Effector memory CD8-positive, alpha-beta T cell (primary cell): ENCODE results near the gene PC.

Experiments
- ATAC-seq: fragments of 150-1000 bp; cut with Tn5 transposase; replicated peaks from 2 replicates; pipeline ENCODE4 v1.10.0; 2021; ENCODE audit warnings: mild to moderate bottlenecking, moderate library complexity
- DNase-seq, 3 experiments: peaks; one replicate each; pipeline ENCODE4 v3.0.0; 2021
- H3K27ac Mint-ChIP-seq, 2 donors: one replicate each; pipeline ENCODE4 v1.8.0; 2022; ENCODE audit warnings: mild to moderate bottlenecking in 2 of 2, mixed read lengths in 2 of 2, moderate library complexity in 2 of 2
- H3K27me3 Mint-ChIP-seq, 2 donors: one replicate each; pipeline ENCODE4 v1.8.0; 2022; ENCODE audit warnings: mixed read lengths in 2 of 2
- H3K36me3 Mint-ChIP-seq: one replicate; pipeline ENCODE4 v1.8.0; 2022; ENCODE audit warnings: mild to moderate bottlenecking, moderate library complexity, mixed read lengths; ENCODE audit not compliant: insufficient read depth
- H3K4me1 Mint-ChIP-seq, 2 donors: one replicate each; pipeline ENCODE4 v1.8.0; 2022; ENCODE audit warnings: low read depth in 2 of 2, mixed read lengths in 2 of 2
- H3K4me3 Mint-ChIP-seq, 2 donors: one replicate each; pipeline ENCODE4 v1.8.0; 2022; ENCODE audit warnings: mild to moderate bottlenecking in 2 of 2, mixed read lengths in 2 of 2, moderate library complexity in 2 of 2
- H3K9me3 Mint-ChIP-seq, 2 donors: one replicate each; pipeline ENCODE4 v1.8.0; 2022; ENCODE audit warnings: mixed read lengths in 2 of 2

PC gene

DNA sequence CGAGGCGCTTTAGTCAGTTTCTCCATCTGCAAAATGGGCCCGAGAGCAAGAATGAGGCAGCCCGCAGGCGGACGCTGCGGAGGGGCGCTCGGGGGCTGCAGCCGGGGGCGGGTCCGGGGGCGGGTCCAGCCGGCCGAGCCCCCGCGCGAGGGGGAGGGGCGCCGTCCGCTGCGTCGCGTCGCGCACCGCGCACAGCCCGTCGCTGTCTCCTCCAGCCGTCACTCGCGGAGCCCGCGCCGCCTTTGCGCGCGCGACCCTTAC, 282 bp downstream of the PC start:
- ATAC-seq (peak; percentile 34), DNase-seq (no peak)
- peak overlapping the region; percentile 75 to 79 for H3K4me3 Mint-ChIP-seq
- H3K36me3 Mint-ChIP-seq: peaks cover 8% of the 10 kb centered on the region
- H3K9me3 Mint-ChIP-seq: no peaks in the 10 kb centered on the region
- H3K27ac Mint-ChIP-seq: peak overlapping the region; percentile 47 to 78
- H3K4me1 Mint-ChIP-seq: peaks cover 9 to 14% of the 10 kb centered on the region in 2 donors
- no peaks in the 10 kb centered on the region for H3K27me3 Mint-ChIP-seq

DNA sequence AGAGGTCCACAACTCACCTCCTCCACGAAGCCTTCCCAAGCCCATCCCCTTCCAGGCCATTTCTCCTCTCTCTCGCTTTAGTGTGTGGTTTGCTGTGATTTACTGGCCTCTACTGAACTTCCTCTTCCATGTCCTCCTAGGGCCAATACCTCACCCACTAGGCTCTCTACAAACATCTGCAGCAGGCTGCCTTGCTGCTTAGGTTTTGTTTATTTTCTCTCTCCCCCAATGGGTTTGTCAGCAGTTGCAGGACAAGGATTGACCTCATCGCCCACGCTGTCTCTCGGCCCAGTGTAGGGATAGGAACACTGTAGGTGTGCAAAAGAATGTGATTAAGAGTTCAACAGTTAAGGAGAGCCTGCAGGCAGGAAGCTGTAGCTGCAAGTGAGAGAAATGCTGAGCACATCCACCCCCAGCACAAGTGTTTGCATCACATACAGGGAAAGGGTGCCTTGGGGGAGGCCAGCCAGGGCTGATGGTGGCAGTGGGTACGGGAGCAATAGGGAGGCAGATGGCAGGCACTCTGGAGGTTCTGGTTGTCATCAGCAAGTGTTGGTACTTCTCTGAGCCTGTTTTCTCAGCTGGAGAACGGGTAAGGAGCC, 1.4 kb downstream of the PC start:
- Mint-ChIP-seq H3K27me3 (no peaks in the 10 kb centered on the region), H3K4me3 (peak overlapping the region; percentile 75 to 79)
- DNase-seq: no peak

GRCh38 chr11:66953081-66953833, 4.9 kb downstream of the PC start:
- Mint-ChIP-seq H3K4me3 (no peak overlapping the region), H3K27ac (no peak overlapping the region), H3K27me3 (no peaks in the 10 kb centered on the region), H3K36me3 (peaks cover 9% of the 10 kb centered on the region), H3K4me1 (peaks cover 0 to 5% of the 10 kb centered on the region in 2 donors), H3K9me3 (no peaks in the 10 kb centered on the region)
- ATAC-seq (no peak), DNase-seq (no peak)

More for the DNA sequence above, 1.4 kb downstream of the PC start:
- no peaks in the 10 kb centered on the region for H3K9me3 Mint-ChIP-seq
- H3K27ac Mint-ChIP-seq: no peak overlapping the region
- no peak for ATAC-seq
- H3K4me1 Mint-ChIP-seq: peaks cover 9 to 14% of the 10 kb centered on the region in 2 donors
- peaks cover 8% of the 10 kb centered on the region for H3K36me3 Mint-ChIP-seq

- DNase-seq: no peak
- Mint-ChIP-seq H3K27me3 (no peaks in the 10 kb centered on the region), H3K9me3 (no peaks in the 10 kb centered on the region), H3K27ac (no peak overlapping the region), H3K4me1 (no peaks in the 10 kb centered on the region), H3K4me3 (no peak overlapping the region), H3K36me3 (peaks cover 3% of the 10 kb centered on the region)
- ATAC-seq: no peak
Measured at GRCh38 chr11:66951927-66952337, 6.3 kb downstream of the PC start.

GRCh38 chr11:66951135-66951534, 7.0 kb downstream of the PC start:
- Mint-ChIP-seq H3K36me3 (peaks cover 3% of the 10 kb centered on the region), H3K4me3 (no peak overlapping the region), H3K27ac (no peak overlapping the region), H3K9me3 (no peaks in the 10 kb centered on the region), H3K4me1 (no peaks in the 10 kb centered on the region), H3K27me3 (no peaks in the 10 kb centered on the region)
- ATAC-seq (no peak), DNase-seq (no peak)

DNA sequence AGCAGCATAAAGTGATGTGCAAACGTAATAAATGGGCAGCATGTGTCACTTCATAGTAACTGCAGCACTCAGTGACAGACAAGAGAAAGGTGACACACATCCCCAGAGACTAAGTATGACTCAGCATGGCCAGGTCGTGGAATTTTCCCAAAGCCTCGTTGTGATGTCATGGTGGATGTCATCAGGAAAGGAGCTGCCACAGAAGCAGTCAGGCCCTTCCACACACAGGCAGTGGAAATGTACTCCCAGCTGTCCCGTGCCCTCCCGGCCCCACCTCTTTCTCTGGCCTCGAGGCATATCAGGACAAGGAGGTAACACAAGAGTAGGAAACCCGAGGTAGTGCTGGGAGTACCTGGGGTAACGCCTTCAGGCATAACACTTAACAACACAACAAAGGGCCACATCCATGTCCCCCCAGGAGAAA, 8.1 kb downstream of the PC start:
- DNase-seq (no peak), ATAC-seq (no peak)
- Mint-ChIP-seq H3K27me3 (no peaks in the 10 kb centered on the region), H3K4me1 (no peaks in the 10 kb centered on the region), H3K4me3 (no peak overlapping the region), H3K9me3 (no peaks in the 10 kb centered on the region), H3K36me3 (peaks cover 3% of the 10 kb centered on the region), H3K27ac (no peak overlapping the region)

DNA sequence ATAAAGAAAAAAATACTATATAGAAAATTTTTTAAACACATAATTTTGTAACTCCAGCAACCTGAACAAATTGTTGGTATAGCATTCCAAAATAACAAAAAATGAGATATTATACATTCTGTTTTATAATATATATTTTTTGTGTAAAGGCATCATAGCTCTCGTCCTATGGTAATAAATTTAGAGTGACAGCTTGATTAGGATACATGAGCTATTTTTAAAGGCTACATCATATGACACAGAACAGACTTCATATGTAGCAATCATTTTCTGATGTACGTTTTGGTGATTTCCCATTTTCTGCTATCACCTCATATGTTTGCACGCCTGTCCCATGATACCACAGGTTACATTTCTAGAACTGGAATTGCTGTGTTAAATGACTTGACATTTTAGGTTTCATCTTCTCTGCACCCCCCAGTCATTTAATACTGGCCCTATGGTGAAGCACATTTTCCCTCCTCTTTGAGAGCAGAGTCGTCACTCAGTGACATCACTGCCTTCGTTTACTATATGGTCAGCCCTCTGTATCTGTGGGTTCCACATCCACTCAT, 19.5 kb downstream of the PC start:
- no peak for ATAC-seq
- Mint-ChIP-seq H3K36me3 (no peaks in the 10 kb centered on the region), H3K4me1 (no peaks in the 10 kb centered on the region), H3K4me3 (no peak overlapping the region), H3K27me3 (peaks cover 13 to 16% of the 10 kb centered on the region in 2 donors), H3K27ac (no peak overlapping the region), H3K9me3 (no peaks in the 10 kb centered on the region)
- no peak for DNase-seq

DNA sequence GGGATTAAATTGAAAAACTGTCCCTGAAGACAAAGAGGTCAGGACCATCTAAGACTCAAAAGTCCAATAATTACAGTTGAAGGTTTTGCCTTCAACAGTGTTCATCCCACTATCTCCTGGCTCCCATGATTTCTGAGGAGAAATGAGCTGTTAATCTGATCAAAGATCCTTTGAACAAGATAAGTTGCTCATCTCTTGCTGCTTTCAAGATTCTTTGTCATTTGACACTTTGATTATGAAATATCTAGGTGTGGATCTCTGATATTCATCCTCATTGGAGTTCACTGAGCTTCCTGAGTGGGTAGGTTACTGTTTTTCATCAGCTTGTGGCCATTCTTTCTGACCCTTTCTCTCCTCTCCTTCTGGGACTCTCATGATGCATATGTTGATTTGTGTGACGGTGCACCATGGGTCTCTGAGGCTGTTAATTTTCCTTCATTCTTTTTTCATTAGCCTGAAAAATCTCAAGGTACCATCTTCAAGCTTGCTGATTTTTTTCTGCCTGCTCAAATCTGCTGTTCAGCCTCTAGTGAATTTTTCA, 20.9 kb downstream of the PC start:
- Mint-ChIP-seq H3K27ac (no peak overlapping the region), H3K36me3 (no peaks in the 10 kb centered on the region), H3K27me3 (peaks cover 24 to 25% of the 10 kb centered on the region in 2 donors), H3K9me3 (no peaks in the 10 kb centered on the region), H3K4me1 (no peaks in the 10 kb centered on the region), H3K4me3 (no peak overlapping the region)
- ATAC-seq (no peak), DNase-seq (no peak)

DNA sequence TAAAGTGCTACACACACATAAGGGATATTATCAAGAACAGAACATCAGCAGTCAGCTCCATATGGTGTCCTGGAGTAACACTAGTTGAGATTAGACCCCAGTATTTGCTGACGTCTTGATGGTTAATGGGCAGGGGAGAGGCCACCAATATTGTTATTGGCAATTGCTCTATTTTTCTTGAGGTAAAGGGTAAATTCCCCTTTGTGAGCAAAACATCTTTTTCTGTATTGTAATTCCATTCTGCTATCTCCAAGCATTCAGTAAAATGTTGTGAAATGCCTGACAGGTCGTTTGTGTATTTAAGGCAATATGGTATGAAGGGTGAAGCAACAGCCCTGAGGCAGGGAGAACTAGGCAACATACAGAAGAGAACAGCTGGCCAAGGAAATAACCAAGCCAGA, 21.9 kb downstream of the PC start:
- Mint-ChIP-seq H3K27me3 (peaks cover 24 to 25% of the 10 kb centered on the region in 2 donors), H3K4me3 (no peak overlapping the region), H3K9me3 (no peaks in the 10 kb centered on the region), H3K36me3 (peaks cover under 1% of the 10 kb centered on the region), H3K4me1 (no peaks in the 10 kb centered on the region), H3K27ac (no peak overlapping the region)
- DNase-seq: no peak
- ATAC-seq: no peak

GRCh38 chr11:66934950-66935779, 23.0 kb downstream of the PC start:
- no peak for ATAC-seq
- Mint-ChIP-seq H3K9me3 (no peaks in the 10 kb centered on the region), H3K4me3 (no peak overlapping the region), H3K27ac (no peak overlapping the region), H3K4me1 (no peaks in the 10 kb centered on the region), H3K36me3 (peaks cover 4% of the 10 kb centered on the region), H3K27me3 (peaks cover 24 to 25% of the 10 kb centered on the region in 2 donors)
- no peak for DNase-seq

- DNase-seq (no peak), ATAC-seq (no peak)
- Mint-ChIP-seq H3K4me3 (no peak overlapping the region), H3K27ac (peak overlapping the region in 1 of 2 donors; percentile 7), H3K4me1 (no peaks in the 10 kb centered on the region), H3K36me3 (peaks cover 4% of the 10 kb centered on the region), H3K9me3 (no peaks in the 10 kb centered on the region), H3K27me3 (peaks cover 24 to 25% of the 10 kb centered on the region in 2 donors)
Measured at GRCh38 chr11:66933531-66933930, 24.7 kb downstream of the PC start.

DNA sequence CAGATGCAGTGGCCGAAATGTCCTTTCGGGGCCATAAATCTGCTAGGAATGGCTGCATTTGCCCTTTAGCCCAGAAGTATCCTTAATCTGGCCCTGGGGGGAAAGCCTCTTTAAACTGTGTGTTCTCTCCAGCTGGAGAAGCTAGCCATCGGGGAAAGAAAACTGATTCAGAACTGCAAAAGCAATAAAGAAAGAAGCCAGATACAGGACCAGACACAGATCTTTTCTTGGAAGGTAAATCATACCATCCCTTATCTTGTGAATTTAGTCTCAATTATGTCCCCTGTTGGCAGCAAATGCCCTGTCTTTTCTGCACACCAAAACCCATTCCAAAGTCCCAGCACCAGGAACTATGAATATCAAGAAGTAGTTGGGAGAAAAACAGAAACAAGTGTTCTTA, 25.6 kb downstream of the PC start:
- no peak overlapping the region for H3K4me3 Mint-ChIP-seq
- peaks cover 4% of the 10 kb centered on the region for H3K36me3 Mint-ChIP-seq
- H3K27ac Mint-ChIP-seq: no peak overlapping the region
- DNase-seq (no peak), ATAC-seq (no peak)
- peaks cover 24 to 25% of the 10 kb centered on the region in 2 donors for H3K27me3 Mint-ChIP-seq
- no peaks in the 10 kb centered on the region for H3K9me3 Mint-ChIP-seq
- no peaks in the 10 kb centered on the region for H3K4me1 Mint-ChIP-seq

DNA sequence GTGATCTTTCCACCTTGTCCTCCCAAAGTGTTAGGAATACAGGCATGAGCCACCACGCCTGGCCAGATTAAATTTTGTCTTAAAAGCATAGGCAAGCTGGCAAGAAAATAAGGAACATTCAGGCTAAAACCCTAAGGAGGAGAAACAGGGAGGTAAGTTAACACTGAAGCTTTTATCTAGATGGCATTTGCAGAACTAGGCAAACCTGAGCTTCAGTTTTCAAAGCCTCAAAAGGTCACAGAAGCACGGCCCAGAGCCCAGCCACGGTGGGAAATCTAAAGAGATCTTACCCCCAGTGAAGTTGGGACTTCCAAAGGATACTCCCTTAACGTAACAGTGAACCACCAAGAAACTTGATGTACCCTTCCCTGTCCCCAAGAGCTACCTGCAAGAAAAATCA, 28.4 kb downstream of the PC start:
- Mint-ChIP-seq H3K36me3 (peaks cover 4% of the 10 kb centered on the region), H3K4me1 (no peaks in the 10 kb centered on the region), H3K27ac (no peak overlapping the region), H3K27me3 (peaks cover 20% of the 10 kb centered on the region in 2 donors), H3K9me3 (no peaks in the 10 kb centered on the region), H3K4me3 (no peak overlapping the region)
- DNase-seq (no peak), ATAC-seq (no peak)
